OCI-LY7 (cell line): ENCODE data around the gene DNAJC1. TPM values are rescaled to one million over a fixed set of nuclear protein-coding genes. Genes with fewer than 3 reads are reported as not detected.

Experiments
- BruUV-seq: library from RNA; stranded (reverse); fragments of 400-500 nt; replicated peaks from 2 replicates; lab custom pipeline; 2021; lab: Mats Ljungman, UMichigan
- CTCF ChIA-PET: fragments of 300-600 bp; sonication (Branson Sonifier 250); formaldehyde crosslinking; loops from one replicate; lab custom pipeline; 2022; ENCODE audit warnings: antibody characterized with exemption; ENCODE audit not compliant: unreplicated experiment; lab: Charles Lee
- POLR2A ChIA-PET: fragments of 300-600 bp; sonication (Branson Sonifier 250); formaldehyde crosslinking; loops from one replicate; lab custom pipeline; 2022; ENCODE audit warnings: antibody characterized with exemption; lab: Charles Lee
- DNase-seq: peaks from one replicate; pipeline ENCODE4 v3.0.0-alpha.2; 2015; ENCODE audit warnings: low spot score
- H2AFZ ChIP-seq: fragments of 200-600 bp; sonication (generic), shearing (Covaris generic); 2 replicates; pipeline ENCODE4 v1.6.1; 2014; ENCODE audit warnings: mild to moderate bottlenecking, antibody characterized with exemption, low read length, moderate library complexity
- H3K27ac ChIP-seq: fragments of 200-600 bp; sonication (generic); 2 replicates; pipeline ENCODE4 v1.5.1; 2014; ENCODE audit warnings: mixed run types, low read depth, mild to moderate bottlenecking, moderate library complexity, low read length, inconsistent platforms; ENCODE audit not compliant: poor library complexity, severe bottlenecking
- H3K36me3 ChIP-seq: fragments of 200-600 bp; sonication (generic); 2 replicates; pipeline ENCODE4 v1.6.1; 2014; ENCODE audit warnings: mild to moderate bottlenecking, antibody characterized with exemption, low read length, moderate library complexity, mixed read lengths; ENCODE audit not compliant: insufficient read depth
- H3K4me1 ChIP-seq: fragments of 200-600 bp; sonication (generic); 2 replicates; pipeline ENCODE4 v1.5.1; 2014; ENCODE audit warnings: mild to moderate bottlenecking, low read length; ENCODE audit not compliant: insufficient read depth, poor library complexity, severe bottlenecking
- H3K4me2 ChIP-seq: fragments of 200-600 bp; sonication (generic); 2 replicates; pipeline ENCODE4 v1.6.1; 2014; ENCODE audit warnings: mild to moderate bottlenecking, low read length
- H3K4me3 ChIP-seq: fragments of 200-600 bp; sonication (generic); 2 replicates; pipeline ENCODE4 v1.5.1; 2014; ENCODE audit warnings: mild to moderate bottlenecking, low read depth, low read length; ENCODE audit not compliant: poor library complexity, severe bottlenecking
- H3K79me2 ChIP-seq: fragments of 200-600 bp; sonication (generic); 2 replicates; pipeline ENCODE4 v1.6.1; 2016; ENCODE audit warnings: low read depth, mild to moderate bottlenecking, low read length, moderate library complexity, mixed read lengths; ENCODE audit not compliant: insufficient read depth
- H3K9me2 ChIP-seq: fragments of 200-600 bp; sonication (generic); 2 replicates; pipeline ENCODE4 v1.6.1; 2016; ENCODE audit warnings: mild to moderate bottlenecking, low read length, mixed read lengths; ENCODE audit not compliant: insufficient read depth
- H3K9me3 ChIP-seq: fragments of 200-600 bp; sonication (generic); 2 replicates; pipeline ENCODE4 v1.6.1; 2014; ENCODE audit warnings: mild to moderate bottlenecking, mixed run types, low read length, mixed read lengths
- H4K20me1 ChIP-seq: fragments of 200-600 bp; sonication (generic); 2 replicates; pipeline ENCODE4 v1.6.1; 2014; ENCODE audit warnings: mild to moderate bottlenecking, antibody characterized with exemption, low read length, moderate library complexity, mixed read lengths; ENCODE audit not compliant: insufficient read depth
- EZH2phosphoT487 ChIP-seq: fragments of 200-600 bp; sonication (generic); IDR thresholded peaks from 2 replicates; pipeline ENCODE4 v1.6.1; 2018; ENCODE audit warnings: low read depth, borderline replicate concordance, mild to moderate bottlenecking, mixed run types, antibody characterized with exemption, low read length, moderate library complexity, mixed read lengths
- intact Hi-C: fragments of 100-400 bp; cut with micrococcal nuclease; formaldehyde crosslinking; loops from one replicate; pipeline ENCODE4 v1.10.0; 2022; ENCODE audit not compliant: unreplicated experiment
- total RNA-seq, 2 experiments: library from RNA; depleted of rRNA in 1 of 2; stranded (reverse); fragments of >200 nt in 1 of 2; shearing (Covaris generic) in 1 of 2; gene quantifications; 2 replicates each; pipeline ENCODE4 v1.2.3, GENCODE V29; 2014 to 2022
- TF ChIP-seq, protein P1 (sequence below): fragments of 200-600 bp; sonication (generic); conservative IDR thresholded peaks from 2 replicates; pipeline ENCODE4 v1.5.1; 2014; ENCODE audit warnings: mild to moderate bottlenecking, antibody characterized with exemption, low read length, moderate library complexity, mixed read lengths

DNAJC1 gene
- total RNA-seq, 2 experiments from 2014 or later, result 7.1 to 16.9 TPM

DNA sequence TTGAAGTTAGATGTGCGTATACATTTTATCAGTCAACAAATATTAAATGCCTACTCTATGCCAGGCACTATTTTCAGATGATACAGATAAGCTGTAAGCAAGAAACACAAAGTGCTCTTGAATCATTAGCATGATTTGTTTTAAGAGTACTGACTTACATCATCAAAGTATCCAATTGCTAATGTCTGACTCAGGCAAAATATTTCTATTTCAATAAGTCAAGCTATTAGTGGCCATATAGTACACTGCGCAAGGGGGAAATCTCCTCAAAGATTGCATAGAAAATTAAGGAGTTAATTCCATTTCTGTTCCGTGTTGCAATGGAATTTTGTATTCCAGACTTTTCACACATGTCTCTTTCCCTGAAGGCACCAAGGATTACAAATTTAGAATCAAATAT, 46.1 kb upstream of the DNAJC1 start:
- Histone ChIP-seq H3K36me3 (no peaks in the 10 kb centered on the region), H3K79me2 (no peaks in the 10 kb centered on the region), H2AFZ (no peak overlapping the region), H3K4me2 (no peak overlapping the region), H3K9me3 (no peaks in the 10 kb centered on the region), H4K20me1 (no peaks in the 10 kb centered on the region), H3K4me1 (no peaks in the 10 kb centered on the region), H3K4me3 (no peak overlapping the region), H3K9me2 (no peaks in the 10 kb centered on the region), H3K27ac (no peak overlapping the region)
- BruUV-seq, result no TSS peak
- DNase-seq, result no peak
- POLR2A ChIA-PET, result no interaction called here
- CTCF ChIA-PET, result no interaction called here
- intact Hi-C loops, result no loop called here
- TF ChIP-seq, protein P1, sequence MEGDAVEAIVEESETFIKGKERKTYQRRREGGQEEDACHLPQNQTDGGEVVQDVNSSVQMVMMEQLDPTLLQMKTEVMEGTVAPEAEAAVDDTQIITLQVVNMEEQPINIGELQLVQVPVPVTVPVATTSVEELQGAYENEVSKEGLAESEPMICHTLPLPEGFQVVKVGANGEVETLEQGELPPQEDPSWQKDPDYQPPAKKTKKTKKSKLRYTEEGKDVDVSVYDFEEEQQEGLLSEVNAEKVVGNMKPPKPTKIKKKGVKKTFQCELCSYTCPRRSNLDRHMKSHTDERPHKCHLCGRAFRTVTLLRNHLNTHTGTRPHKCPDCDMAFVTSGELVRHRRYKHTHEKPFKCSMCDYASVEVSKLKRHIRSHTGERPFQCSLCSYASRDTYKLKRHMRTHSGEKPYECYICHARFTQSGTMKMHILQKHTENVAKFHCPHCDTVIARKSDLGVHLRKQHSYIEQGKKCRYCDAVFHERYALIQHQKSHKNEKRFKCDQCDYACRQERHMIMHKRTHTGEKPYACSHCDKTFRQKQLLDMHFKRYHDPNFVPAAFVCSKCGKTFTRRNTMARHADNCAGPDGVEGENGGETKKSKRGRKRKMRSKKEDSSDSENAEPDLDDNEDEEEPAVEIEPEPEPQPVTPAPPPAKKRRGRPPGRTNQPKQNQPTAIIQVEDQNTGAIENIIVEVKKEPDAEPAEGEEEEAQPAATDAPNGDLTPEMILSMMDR, result no peak

DNA sequence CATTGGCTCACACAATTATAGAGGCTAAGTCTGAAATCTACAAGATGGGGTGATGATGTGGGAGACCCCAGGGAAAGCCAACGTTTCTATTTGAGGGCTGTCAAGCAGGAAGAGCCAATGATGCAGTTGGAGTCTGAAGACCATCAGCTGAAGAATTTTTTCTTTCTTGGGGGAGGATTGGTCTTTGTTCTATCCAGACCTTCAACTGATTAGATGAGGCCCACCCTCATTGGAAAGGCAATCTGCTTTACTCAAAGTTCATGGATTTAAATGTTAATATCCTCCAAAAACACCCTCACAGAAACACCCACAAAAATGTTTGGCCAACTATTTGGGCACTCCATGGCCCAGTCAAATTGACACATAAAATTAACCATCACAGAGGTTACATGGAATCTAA, 44.3 kb upstream of the DNAJC1 start:
- Histone ChIP-seq H2AFZ (no peak overlapping the region), H4K20me1 (no peaks in the 10 kb centered on the region), H3K79me2 (no peaks in the 10 kb centered on the region), H3K9me2 (no peaks in the 10 kb centered on the region), H3K36me3 (no peaks in the 10 kb centered on the region), H3K9me3 (no peaks in the 10 kb centered on the region), H3K4me1 (no peaks in the 10 kb centered on the region), H3K4me2 (no peak overlapping the region), H3K4me3 (no peak overlapping the region), H3K27ac (no peak overlapping the region)
- CTCF ChIA-PET, result no interaction called here
- intact Hi-C loops, result no loop called here
- no peak for TF ChIP-seq EZH2phosphoT487
- TF ChIP-seq, protein P1, result no peak
- DNase-seq, result no peak
- POLR2A ChIA-PET, result no interaction called here
- BruUV-seq, result no TSS peak

DNA sequence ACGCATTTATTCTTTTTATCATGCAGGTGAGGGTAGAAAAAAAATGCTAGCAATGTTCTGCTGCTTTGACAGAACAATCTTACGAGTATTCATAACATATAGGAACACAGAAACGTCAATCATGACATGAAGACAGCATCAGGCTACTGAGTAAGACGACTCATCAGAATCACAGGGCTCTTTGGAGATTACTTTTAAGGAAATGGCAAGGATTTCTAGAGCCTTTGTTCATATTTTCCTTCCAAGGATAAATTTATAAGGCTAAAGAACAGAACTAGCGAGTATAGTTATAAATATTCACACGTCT, 39.8 kb upstream of the DNAJC1 start:
- H3K4me3 ChIP-seq, result no peak overlapping the region
- no peak overlapping the region for H3K27ac ChIP-seq
- no peaks in the 10 kb centered on the region for H3K4me1 ChIP-seq
- no peaks in the 10 kb centered on the region for H3K79me2 ChIP-seq
- H2AFZ ChIP-seq, result no peak overlapping the region
- H3K36me3 ChIP-seq, result no peaks in the 10 kb centered on the region
- no TSS peak for BruUV-seq
- POLR2A ChIA-PET, result interaction anchor here (1.2 kb wide), 1 partner anchor 32 kb away, joined by 3 read pairs; no protein-coding TSS in a partner anchor
- intact Hi-C loops, result no loop called here
- DNase-seq, result no peak
- no peaks in the 10 kb centered on the region for H3K9me3 ChIP-seq
- no peak for TF ChIP-seq EZH2phosphoT487
- no peak overlapping the region for H3K4me2 ChIP-seq
- CTCF ChIA-PET, result no interaction called here
- no peaks in the 10 kb centered on the region for H4K20me1 ChIP-seq
- H3K9me2 ChIP-seq, result no peaks in the 10 kb centered on the region
